ENCODE data around the gene LRBA.
"Not testable (repeated sequence)": the region's sequence is repeated elsewhere in the genome, so short reads cannot be mapped to it uniquely, and the experiment has no call there.

Gene LRBA

GRCh38 chr4:150784939-150785338 is 230.1 kb downstream of the LRBA start:
- no peak for DNase-seq

- DNase-seq = no peak
Observed at GRCh38 chr4:150784305-150784704, 230.8 kb downstream of the LRBA start.

- no peak for DNase-seq
Observed at GRCh38 chr4:150782921-150783320, 232.2 kb downstream of the LRBA start.

GRCh38 chr4:150782311-150782710 is 232.8 kb downstream of the LRBA start:
- no peak for DNase-seq

GRCh38 chr4:150781191-150781590 is 233.9 kb downstream of the LRBA start:
- no peak for DNase-seq

GRCh38 chr4:150779707-150780106 is 235.4 kb downstream of the LRBA start:
- no peak for DNase-seq

GRCh38 chr4:150773729-150774449 is 241.2 kb downstream of the LRBA start:
- no peak for DNase-seq

GRCh38 chr4:150773032-150773431 is 242.1 kb downstream of the LRBA start:
- DNase-seq = no peak

GRCh38 chr4:150771382-150771781 is 243.7 kb downstream of the LRBA start:
- DNase-seq = no peak

- no peak for DNase-seq
Observed at GRCh38 chr4:150769845-150770244, 245.2 kb downstream of the LRBA start.

- no peak for DNase-seq
Observed at GRCh38 chr4:150769248-150769647, 245.8 kb downstream of the LRBA start.

GRCh38 chr4:150768497-150768896 is 246.6 kb downstream of the LRBA start:
- DNase-seq = no peak

GRCh38 chr4:150765216-150765615 is 249.9 kb downstream of the LRBA start:
- DNase-seq = no peak

- no peak for DNase-seq
Observed at GRCh38 chr4:150751648-150752047, 263.4 kb downstream of the LRBA start.

- DNase-seq = no peak
Observed at GRCh38 chr4:150750824-150751223, 264.3 kb downstream of the LRBA start.

GRCh38 chr4:150746156-150746555 is 268.9 kb downstream of the LRBA start:
- DNase-seq = no peak

GRCh38 chr4:150744570-150744969 is 270.5 kb downstream of the LRBA start:
- no peak for DNase-seq

GRCh38 chr4:150743564-150744342 is 271.3 kb downstream of the LRBA start:
- DNase-seq = no peak

- not testable (repeated sequence) for DNase-seq
Observed at GRCh38 chr4:150742930-150743329, 272.2 kb downstream of the LRBA start.

GRCh38 chr4:150739591-150739990 is 275.5 kb downstream of the LRBA start:
- DNase-seq = no peak

GRCh38 chr4:150725957-150726523 is 289.0 kb downstream of the LRBA start:
- DNase-seq = no peak

- DNase-seq = no peak
Observed at GRCh38 chr4:150723727-150724411, 291.2 kb downstream of the LRBA start.

- DNase-seq = no peak
Observed at GRCh38 chr4:150722908-150723362, 292.1 kb downstream of the LRBA start.
